GM19438 (cell line): Measurements from ENCODE around the gene TMOD1.

Experiments
- ATAC-seq: cut with Tn5 transposase; IDR thresholded peaks from one replicate; pipeline ENCODE4 v1.9.1; 2021; ENCODE audit warnings: low read depth; ENCODE audit not compliant: unreplicated experiment

TMOD1 gene

DNA sequence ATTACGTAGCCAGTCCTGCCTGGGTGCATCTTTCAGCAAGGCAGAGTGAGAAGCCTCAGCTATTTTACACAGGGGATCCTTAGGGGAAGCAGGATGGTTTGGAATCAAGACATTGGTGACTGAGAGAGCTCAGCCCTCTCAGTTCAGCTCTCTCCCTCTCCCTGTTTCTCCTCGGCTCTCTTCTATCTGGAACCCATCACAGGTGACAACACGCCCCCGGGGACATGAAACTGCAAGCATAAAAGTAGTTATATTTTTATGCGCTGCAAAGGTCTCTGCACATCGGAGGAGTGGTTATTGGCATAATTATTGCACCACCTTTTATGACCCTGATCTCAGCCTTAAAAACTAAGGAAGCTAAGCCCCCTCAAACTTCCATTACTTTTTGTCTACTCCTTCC is 14.2 kb downstream of the TMOD1 start:
- ATAC-seq: no peak

DNA sequence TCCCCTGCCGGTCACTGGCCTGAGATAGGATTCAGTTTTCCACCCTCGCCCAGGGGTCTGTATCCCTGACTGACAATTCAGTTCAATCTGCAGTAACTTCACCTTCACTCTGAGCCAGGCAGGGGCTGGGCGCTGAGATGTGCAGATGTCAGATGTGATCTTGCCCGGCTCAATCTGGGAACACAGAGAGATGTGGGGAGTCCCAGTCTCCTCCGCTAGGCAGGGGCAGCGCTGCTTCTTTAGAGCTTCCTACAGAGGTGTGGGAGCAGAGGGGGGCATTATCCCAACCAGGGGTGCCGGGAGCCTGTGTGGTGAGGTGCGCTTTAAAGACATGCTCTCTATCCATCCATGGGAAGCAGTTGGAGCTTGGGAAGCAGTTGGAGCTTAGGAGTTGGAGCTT is 14.6 kb downstream of the TMOD1 start:
- no peak for ATAC-seq

- ATAC-seq: no peak
These were observed 16.0 kb downstream of the TMOD1 start for GRCh38 chr9:97517331-97518089.

DNA sequence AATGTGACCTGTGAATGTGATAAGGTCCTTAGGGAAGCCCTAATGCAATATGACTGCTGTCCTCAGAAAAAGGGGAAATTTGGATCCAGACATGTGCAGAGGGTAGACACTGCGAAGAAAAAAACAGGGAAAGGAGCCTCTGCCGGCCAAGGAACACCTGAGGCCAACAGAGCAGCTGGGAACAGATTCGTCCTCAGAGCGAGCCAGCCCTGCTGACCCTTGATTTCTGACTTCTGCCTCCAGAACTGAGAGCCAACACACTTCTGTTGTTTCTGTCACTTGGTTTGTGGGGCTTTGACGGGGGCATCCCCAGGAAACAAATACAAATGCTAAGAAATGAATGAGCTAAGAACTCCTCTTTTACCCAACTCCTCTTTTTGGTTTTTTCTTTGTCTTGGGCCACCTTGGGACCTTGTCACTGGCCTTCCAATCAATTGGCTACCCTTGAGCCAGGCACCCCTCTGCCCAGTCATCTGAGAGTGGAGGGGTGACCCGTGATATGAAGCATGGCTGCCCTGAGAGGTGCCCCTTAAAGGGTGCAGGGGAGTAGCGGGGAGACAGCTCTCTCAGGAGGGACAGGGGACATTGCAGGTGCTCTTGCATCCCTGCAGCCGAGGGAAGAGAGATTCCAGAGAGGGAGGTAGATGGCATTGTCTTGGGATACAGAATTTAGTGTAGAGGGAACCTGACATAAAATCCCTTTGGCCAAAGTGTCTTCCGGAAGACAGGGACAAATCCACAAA is 16.9 kb downstream of the TMOD1 start:
- no peak for ATAC-seq

DNA sequence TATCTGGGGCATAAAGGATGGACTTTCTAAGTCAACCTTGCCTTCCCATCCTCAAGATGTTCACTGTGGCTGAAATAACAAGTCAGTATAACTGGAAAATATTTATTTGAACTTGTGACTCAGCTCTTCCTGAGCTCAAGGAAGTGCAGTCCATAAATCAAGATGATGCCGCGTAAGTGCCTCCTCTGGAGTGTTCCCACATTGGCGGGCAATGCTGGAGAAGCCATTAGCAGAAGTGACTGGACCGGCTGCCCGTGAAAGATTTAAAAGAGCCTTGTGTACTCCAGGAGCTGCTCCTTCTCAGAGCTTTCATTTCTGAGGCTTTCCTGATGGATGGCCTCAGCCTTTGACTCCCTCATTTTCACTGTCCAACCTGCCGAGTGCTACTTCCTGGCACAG is 17.4 kb downstream of the TMOD1 start:
- ATAC-seq: no peak

GRCh38 chr9:97519441-97519970 is 18.0 kb downstream of the TMOD1 start:
- ATAC-seq: no peak

DNA sequence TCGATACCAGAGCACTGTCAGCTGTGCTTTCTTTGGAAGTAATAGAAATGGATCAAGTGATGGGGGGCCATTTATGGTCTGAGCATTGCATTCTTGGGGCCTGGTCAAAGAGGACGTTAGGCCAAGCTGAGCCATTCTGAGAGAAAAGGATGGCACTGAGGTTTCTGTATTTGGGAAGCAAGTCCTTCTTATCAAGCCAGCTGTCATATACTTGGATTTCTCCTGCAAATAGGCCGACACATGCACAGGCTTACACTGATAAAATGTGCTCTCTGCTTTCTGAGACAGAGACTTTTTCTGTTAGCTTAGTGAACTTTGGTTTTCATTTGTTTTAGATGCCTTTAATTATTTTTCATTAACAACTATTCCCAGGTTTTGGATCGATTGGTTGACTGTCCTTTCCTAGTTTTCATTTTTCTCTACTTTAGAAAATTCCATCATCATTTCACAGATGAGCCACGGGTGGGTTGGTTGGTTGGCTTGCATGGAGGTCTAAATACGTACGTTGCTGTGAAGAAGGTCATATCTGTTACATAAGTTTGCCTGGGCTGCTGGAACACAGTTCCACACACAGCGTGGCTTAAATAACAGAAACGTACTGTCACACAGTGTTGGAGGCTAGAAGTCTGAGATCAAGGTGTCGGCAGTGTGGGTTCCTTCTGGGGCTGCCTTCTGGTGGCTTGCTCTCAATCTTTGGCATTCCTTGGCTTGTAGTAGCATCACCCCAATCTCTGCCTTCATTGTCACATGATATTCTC is 20.3 kb downstream of the TMOD1 start:
- ATAC-seq: no peak

- no peak for ATAC-seq
These were observed 23.0 kb downstream of the TMOD1 start for GRCh38 chr9:97524424-97524823.

DNA sequence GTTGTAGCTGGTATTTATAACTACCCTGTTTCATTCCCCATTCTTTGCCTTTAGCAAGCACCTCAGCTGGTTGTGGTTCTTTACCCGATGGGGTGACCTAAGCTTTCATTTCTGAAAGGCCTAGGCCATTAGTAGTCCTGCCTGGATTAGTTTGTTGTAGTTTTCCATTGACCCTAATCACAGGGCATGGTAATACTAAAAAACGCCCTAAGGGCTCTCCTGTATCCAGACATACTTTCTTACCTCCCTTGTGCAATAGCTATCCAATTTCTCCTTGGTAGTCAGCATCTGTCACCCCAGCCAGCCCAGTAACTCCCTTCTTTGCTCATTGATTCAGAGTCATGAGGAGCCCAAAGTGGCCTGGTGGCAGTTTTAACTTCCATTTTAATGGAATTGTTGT is 24.0 kb downstream of the TMOD1 start:
- no peak for ATAC-seq

GRCh38 chr9:97526895-97527575 is 25.6 kb downstream of the TMOD1 start:
- no peak for ATAC-seq

- no peak for ATAC-seq
These were observed 26.4 kb downstream of the TMOD1 start for GRCh38 chr9:97527626-97528528.

- ATAC-seq: no peak
These were observed 27.2 kb downstream of the TMOD1 start for GRCh38 chr9:97528529-97529230.

DNA sequence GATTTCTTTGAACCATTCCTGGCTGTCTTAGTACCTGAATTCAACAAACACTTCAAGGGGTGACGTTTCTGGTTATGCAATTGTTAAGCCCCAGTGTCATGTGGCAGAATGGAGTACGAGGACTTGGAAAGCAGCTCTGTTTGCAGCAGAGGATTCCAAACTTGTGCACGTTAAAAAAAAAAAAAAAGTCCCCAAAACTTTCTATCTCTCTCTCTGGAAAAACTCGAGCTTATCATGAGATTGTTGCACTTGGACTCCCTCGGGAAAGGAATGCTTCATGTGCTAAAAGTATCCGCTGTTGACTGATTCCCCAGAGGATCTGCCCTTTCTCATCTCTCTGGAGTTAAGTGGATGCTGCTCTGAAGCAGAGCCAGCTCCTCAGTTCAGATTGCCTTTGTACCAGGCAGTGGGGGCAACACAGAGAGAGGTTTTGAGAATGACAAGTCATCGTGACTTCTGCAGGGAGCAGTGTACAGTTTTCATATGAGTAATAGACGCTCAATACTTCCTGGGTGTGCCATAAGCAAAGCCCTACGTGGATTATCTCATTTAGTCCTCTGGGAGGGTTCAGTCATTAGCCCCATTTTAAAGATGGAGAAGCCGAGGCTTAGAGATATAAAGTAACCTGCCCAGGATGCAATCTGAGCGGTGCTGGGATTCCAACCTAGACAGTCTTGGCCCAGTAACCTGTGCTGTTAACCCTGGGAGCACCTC is 28.1 kb downstream of the TMOD1 start:
- no peak for ATAC-seq

- no peak for ATAC-seq
These were observed 30.5 kb downstream of the TMOD1 start for GRCh38 chr9:97531888-97532376.

DNA sequence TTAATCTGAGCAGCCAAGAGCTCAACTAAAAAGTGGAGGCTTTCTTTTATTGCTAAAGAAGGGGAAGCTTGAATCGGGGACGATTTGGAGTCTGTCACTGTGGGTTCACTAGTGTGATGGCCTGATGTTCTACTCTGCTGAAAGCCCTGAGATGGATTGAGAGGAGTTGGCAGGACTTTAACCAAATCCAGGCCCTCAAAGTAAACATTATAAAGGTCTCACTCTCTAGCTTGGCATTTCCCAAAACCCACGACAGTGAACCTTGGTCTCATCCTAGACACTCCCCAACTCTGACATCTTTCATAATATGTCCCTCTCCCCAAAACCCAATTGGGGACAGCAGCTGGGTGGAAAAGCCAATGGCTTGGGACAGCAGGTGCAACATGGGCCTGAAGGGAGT is 32.7 kb downstream of the TMOD1 start:
- no peak for ATAC-seq

GRCh38 chr9:97534961-97535594 is 33.6 kb downstream of the TMOD1 start:
- ATAC-seq: no peak

- no peak for ATAC-seq
These were observed 34.3 kb downstream of the TMOD1 start for GRCh38 chr9:97535771-97536170.

DNA sequence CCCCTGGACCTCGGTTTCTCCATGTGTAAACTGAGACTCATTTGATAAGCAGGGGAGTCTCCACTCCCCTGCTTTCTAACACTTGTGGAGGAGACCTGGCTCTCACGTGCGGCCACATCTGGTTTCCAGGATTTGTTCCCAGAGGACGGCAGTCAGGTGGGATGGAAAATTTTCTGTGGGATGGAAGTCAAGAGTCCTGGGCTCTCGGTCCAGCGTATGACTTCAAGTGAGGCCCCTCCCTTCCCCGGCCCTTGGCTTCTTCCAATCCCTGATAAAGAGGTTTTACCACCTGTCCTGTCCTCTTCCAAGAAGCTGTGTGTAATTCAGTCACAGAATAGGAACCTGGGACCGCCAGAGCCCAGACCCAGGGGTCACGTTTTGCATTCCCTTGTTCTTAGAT is 35.0 kb downstream of the TMOD1 start:
- ATAC-seq: no peak
